Cardiac muscle cell (in vitro differentiated cells and primary cell): ENCODE results near the gene EEF1B2. TPM values are rescaled to one million over a fixed set of nuclear protein-coding genes. Genes with fewer than 3 reads are reported as not detected.
A peak's percentile ranks its signal among the peaks of the same experiment; 100 is the strongest.
"Not testable (repeated sequence)": the region's sequence is repeated elsewhere in the genome, so short reads cannot be mapped to it uniquely, and the experiment has no call there.

Experiments
- DNase-seq, 2 donors: peaks; one replicate each; pipeline versions ENCODE4 v3.0.0 to v3.0.0-alpha.2; 2010 to 2017; ENCODE audit warnings: low read depth in 1 of 2, low spot score in 1 of 2
- H3K27ac ChIP-seq: fragments of 200-600 bp; sonication (generic); 2 replicates; pipeline ENCODE4 v1.5.1; 2016
- H3K27me3 ChIP-seq: fragments of 200-600 bp; sonication (generic); 2 replicates; pipeline ENCODE4 v1.6.0; 2016; ENCODE audit warnings: control low read depth
- H3K36me3 ChIP-seq: fragments of 200-600 bp; sonication (generic); 2 replicates; pipeline ENCODE4 v1.5.1; 2016; ENCODE audit warnings: control low read depth
- H3K4me1 ChIP-seq: fragments of 200-600 bp; sonication (generic); 2 replicates; pipeline ENCODE4 v1.8.1; 2017; ENCODE audit warnings: low read depth, mild to moderate bottlenecking, mixed run types
- H3K4me3 ChIP-seq: fragments of 200-600 bp; sonication (generic); 2 replicates; pipeline ENCODE4 v1.5.1; 2016; ENCODE audit warnings: mild to moderate bottlenecking
- H3K9me3 ChIP-seq: fragments of 200-600 bp; sonication (generic); 2 replicates; pipeline ENCODE4 v1.5.1; 2017; ENCODE audit warnings: low read depth, mild to moderate bottlenecking, control low read depth
- CTCF ChIP-seq: IDR thresholded peaks from 2 replicates; pipeline ENCODE4 v1.5.1; 2012; ENCODE audit warnings: low read depth, mild to moderate bottlenecking, low read length
- polyA plus RNA-seq: library from polyadenylated mRNA; unstranded; fragments of >200 nt; fragmentation: Nextera tagmentation; extraction: Ambion mirVana; gene quantifications from 2 replicates; pipeline ENCODE4 v1.2.1, GENCODE V29; 2016
- total RNA-seq: library from RNA; depleted of rRNA; stranded (reverse); fragments of >200 nt; gene quantifications from 2 replicates; pipeline ENCODE4 v1.2.3, GENCODE V29; 2016

Gene EEF1B2
- total and polyA plus RNA-seq, 2 experiments from 2014 or later, result 414 to 474 TPM

GRCh38 chr2:206150168-206150567, 9.5 kb upstream of the EEF1B2 start:
- no peak overlapping the region for H3K27ac ChIP-seq
- H3K9me3 ChIP-seq, result no peaks in the 10 kb centered on the region
- no peak for TF ChIP-seq CTCF
- H3K4me3 ChIP-seq, result no peak overlapping the region
- H3K36me3 ChIP-seq, result peaks cover 61% of the 10 kb centered on the region
- no peak for DNase-seq
- no peaks in the 10 kb centered on the region for H3K27me3 ChIP-seq
- H3K4me1 ChIP-seq, result no peaks in the 10 kb centered on the region

DNA sequence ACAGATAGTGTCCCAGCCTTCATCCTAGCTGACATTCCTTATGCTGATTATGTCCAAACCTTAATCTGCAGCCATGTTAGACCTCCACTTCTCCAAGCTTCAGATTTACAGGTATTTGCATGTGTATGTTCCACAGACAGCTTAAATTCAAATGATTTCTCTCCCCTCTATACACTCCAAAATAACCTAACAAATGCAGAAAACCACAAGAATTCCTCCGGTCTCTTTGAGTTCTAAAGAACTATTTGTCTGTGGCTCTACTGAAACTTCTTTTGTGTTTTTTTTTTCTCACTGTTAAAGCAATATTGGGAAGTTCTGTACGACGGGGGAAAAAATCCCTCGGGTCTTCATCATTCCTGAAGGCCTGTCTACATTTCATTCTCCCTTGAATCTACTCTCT, 9.1 kb upstream of the EEF1B2 start:
- Histone ChIP-seq H3K9me3 (no peaks in the 10 kb centered on the region), H3K4me3 (no peak overlapping the region), H3K4me1 (no peaks in the 10 kb centered on the region), H3K27ac (no peak overlapping the region), H3K27me3 (no peaks in the 10 kb centered on the region), H3K36me3 (peaks cover 58% of the 10 kb centered on the region)
- no peak for DNase-seq
- TF ChIP-seq CTCF, result no peak

- Histone ChIP-seq H3K4me3 (no peak overlapping the region), H3K27ac (peak overlapping the region; percentile 41), H3K36me3 (peaks cover 25% of the 10 kb centered on the region), H3K27me3 (no peaks in the 10 kb centered on the region), H3K9me3 (no peaks in the 10 kb centered on the region), H3K4me1 (peaks cover 3% of the 10 kb centered on the region)
- peak; percentile 8 to 10 for DNase-seq
- no peak for TF ChIP-seq CTCF
Measured at GRCh38 chr2:206154197-206154596, 5.5 kb upstream of the EEF1B2 start.

DNA sequence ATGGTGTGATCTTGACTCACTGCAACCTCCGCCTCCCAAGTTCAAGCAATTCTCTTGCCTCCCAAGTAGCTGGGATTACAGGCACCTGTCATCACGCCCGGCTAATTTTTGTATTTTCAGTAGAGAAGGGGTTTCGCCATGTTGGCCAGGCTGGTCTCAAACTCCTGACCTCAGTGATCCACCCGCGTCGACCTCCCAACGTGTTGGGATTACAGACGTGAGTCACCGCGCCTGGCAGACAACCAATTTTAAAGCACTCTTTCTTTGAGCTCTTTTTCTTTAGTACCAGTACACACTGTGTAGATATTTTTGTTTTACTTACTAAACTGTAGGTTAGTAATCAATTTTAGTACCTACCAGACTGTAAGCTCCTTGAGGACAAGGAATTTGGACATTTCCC, 2.7 kb upstream of the EEF1B2 start:
- H3K4me1 ChIP-seq, DNase-seq, H3K4me3 ChIP-seq, H3K27ac ChIP-seq, H3K9me3 ChIP-seq, H3K27me3 ChIP-seq: not testable (repeated sequence)
- peaks cover 17% of the 10 kb centered on the region for H3K36me3 ChIP-seq

DNA sequence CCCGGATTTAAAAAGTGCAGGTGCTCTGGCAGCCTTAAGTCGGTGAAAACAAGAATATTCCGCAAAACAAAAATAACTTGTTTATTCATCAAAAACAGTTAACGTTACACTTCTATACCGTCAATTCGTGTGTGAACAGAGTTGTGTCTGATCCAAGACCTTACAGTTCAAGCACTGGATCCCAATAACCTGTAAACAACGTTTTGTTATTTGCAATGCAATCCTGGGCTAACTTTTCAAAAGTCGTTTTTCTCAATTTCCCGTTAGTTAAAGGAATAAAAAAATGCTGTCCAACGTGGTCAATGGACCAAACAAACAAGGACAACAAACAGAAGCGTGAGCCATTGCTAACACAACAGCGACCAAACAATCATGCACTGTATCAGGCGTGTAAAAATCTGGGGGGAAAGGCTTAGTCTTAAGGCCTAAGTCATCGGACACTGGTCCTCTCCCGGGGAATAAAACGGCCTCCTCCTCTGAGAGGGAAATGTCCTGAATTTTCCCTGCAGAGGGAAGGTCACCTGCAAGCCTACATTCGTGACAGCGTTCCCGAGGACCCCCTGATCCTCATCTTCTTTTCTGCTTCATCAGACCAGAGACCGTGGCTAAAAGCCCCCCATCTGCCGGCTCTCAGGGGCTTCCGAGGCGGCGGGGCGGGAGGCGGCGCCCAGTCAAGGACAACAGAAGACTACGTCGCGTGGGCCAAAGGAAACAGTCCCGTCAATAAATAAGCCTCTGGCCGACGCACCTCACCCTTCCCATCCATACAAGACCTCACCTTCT, 941 bp upstream of the EEF1B2 start:
- peak overlapping the region; percentile 76 for H3K4me3 ChIP-seq
- H3K9me3 ChIP-seq, result no peaks in the 10 kb centered on the region
- peaks cover 8% of the 10 kb centered on the region for H3K4me1 ChIP-seq
- peak; percentile 42 to 48 for DNase-seq
- peaks cover 33% of the 10 kb centered on the region for H3K36me3 ChIP-seq
- no peaks in the 10 kb centered on the region for H3K27me3 ChIP-seq
- TF ChIP-seq CTCF, result no peak
- peak overlapping the region; percentile 95 for H3K27ac ChIP-seq

- H3K27ac ChIP-seq, result peak overlapping the region; percentile 95
- H3K36me3 ChIP-seq, result peaks cover 33% of the 10 kb centered on the region
- DNase-seq, result peak; percentile 64 to 70
Measured at GRCh38 chr2:206160125-206160806, 571 bp downstream of the EEF1B2 start.

More at GRCh38 chr2:206160125-206160806, 571 bp downstream of the EEF1B2 start:
- Histone ChIP-seq H3K27me3 (no peaks in the 10 kb centered on the region), H3K4me3 (peak overlapping the region; percentile 76), H3K9me3 (no peaks in the 10 kb centered on the region), H3K4me1 (peaks cover 8% of the 10 kb centered on the region)
- no peak for TF ChIP-seq CTCF
